Small intestine (tissue), 7 donors: Measurements from ENCODE around the gene CIAO3. TPM values are rescaled to one million over a fixed set of nuclear protein-coding genes. Genes with fewer than 3 reads are reported as not detected.

ENCODE experiments used
- DNase-seq, 2 donors: peaks; one replicate each; pipeline versions ENCODE4 v3.0.0 to v3.0.0-alpha.2; 2013
- FAIRE-seq: peaks from 2 replicates; lab custom pipeline; 2012; peaks lifted over from hg19 to GRCh38; lab: Jason Lieb, UNC
- H3K27ac ChIP-seq, 3 donors: one replicate each; pipeline ENCODE4 v1.5.1; 2013; ENCODE audit warnings: low read length in 2 of 3, mild to moderate bottlenecking in 2 of 3, control low read depth in 1 of 3, inconsistent platforms in 1 of 3, low read depth in 1 of 3, moderate library complexity in 1 of 3
- H3K27me3 ChIP-seq, 3 donors: one replicate each; pipeline ENCODE4 v1.6.1; 2013; ENCODE audit warnings: low read length in 3 of 3, inconsistent platforms in 1 of 3; ENCODE audit not compliant: control insufficient read depth in 3 of 3, insufficient read depth in 3 of 3
- H3K36me3 ChIP-seq, 3 donors: one replicate each; pipeline ENCODE4 v1.6.1; 2013; ENCODE audit warnings: low read length in 3 of 3, inconsistent platforms in 1 of 3, low read depth in 1 of 3, mild to moderate bottlenecking in 1 of 3, moderate library complexity in 1 of 3; ENCODE audit not compliant: control insufficient read depth in 3 of 3, insufficient read depth in 2 of 3
- H3K4me1 ChIP-seq, 3 donors: one replicate each; pipeline ENCODE4 v1.6.1; 2013; ENCODE audit warnings: low read length in 2 of 3, inconsistent platforms in 1 of 3, low read depth in 1 of 3, mild to moderate bottlenecking in 1 of 3, moderate library complexity in 1 of 3; ENCODE audit not compliant: control insufficient read depth in 3 of 3, insufficient read depth in 2 of 3
- H3K4me3 ChIP-seq, 3 donors: one replicate each; pipeline ENCODE4 v1.5.1; 2013; ENCODE audit warnings: low read length in 3 of 3, control low read depth in 1 of 3, inconsistent platforms in 1 of 3, low read depth in 1 of 3, mild to moderate bottlenecking in 1 of 3, moderate library complexity in 1 of 3
- H3K9me3 ChIP-seq, 2 donors: one replicate each; pipeline ENCODE4 v1.6.1; 2013; ENCODE audit warnings: low read depth in 1 of 2, low read length in 1 of 2; ENCODE audit not compliant: control insufficient read depth in 2 of 2, insufficient read depth in 1 of 2
- WGBS, 3 donors: extraction: QIAGEN DNeasy Blood & Tissue Kit; methylation state at CpG; one replicate each; pipeline ENCODE4 v1.1.7; 2013; 5-methylcytosine and 5-hydroxymethylcytosine counted together
- polyA plus RNA-seq, 4 donors: library from polyadenylated mRNA; stranded (reverse) in 3 of 4; unstranded in 1 of 4; fragments of 200-250 nt in 3 of 4; fragments of 120-200 nt in 1 of 4; gene quantifications; one replicate each; pipeline versions ENCODE4 v1.2.1 to v1.2.3, GENCODE V29; 2013
- donor health status: healthy with polysubstance abuse.
- donor health status: control.
- donor health status: control.
- donor health status: Bipolar disorder and iron deficiency.
- donor health status: healthy.

The CIAO3 gene
- polyA plus RNA-seq, 4 donors: 32.5 to 68.0 (median 44.7) TPM

DNA sequence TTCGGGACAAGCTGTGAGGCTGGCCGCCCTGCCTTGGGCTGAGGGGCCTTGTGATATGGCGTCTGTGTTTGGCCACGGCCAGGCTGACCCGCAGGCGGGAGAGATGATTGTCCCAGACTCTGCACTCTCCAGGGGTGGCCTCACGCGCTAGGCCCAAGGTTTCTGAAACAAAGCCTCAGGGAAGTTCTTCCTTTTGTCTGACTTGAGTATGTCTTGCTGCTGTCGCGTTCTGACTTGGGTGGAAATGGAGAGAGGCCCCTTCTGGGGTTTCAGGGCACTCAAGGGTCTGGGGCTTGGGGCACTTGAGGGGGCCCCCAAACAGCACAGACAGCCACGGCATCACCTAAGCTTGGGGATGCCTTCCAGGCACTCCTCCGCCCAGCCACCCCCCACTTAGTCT lies 29.7 kb downstream of the CIAO3 start:
- DNase-seq (no peak), FAIRE-seq (no peak)
- Histone ChIP-seq H3K36me3 (no peaks in the 10 kb centered on the region), H3K4me1 (peaks cover 0 to 17% (median 3%) of the 10 kb centered on the region in 3 donors), H3K9me3 (no peaks in the 10 kb centered on the region), H3K27me3 (peaks cover 14 to 69% (median 38%) of the 10 kb centered on the region in 3 donors), H3K4me3 (no peak overlapping the region), H3K27ac (peak overlapping the region in 1 of 3 donors; percentile 67)
- WGBS, 3 donors: 65 to 75% (median 70%) methylated on average over 12 of the region's 12 CpGs

DNA sequence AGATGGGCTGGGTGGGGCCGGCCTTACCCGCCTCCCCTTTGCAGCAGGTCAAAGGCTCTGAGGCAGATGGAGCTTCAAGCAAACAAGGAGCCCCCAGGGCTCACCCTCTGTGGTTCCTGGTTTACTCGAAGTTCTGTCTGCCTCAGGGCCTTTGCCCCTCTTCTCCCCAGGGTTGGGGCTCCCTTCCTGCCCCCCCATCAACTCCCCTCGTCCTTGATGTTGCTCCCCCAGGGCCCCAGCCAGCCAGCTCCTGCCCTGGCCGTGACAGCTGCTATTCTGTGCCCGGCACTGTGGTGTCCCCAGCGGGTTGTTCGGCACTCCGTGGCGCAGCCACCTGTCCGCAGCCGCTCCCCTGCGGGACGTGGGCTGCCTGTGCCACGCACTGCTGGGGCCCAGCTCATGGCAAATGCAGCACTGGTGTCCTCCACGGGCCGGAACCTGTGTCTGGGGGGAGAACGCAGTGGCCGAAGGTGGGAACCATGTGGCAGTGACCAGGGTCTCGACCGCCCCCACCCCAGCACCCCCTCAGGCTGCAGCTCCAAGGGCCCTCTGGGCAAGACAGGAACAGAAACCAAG lies 30.2 kb downstream of the CIAO3 start:
- H3K9me3 ChIP-seq: no peaks in the 10 kb centered on the region
- WGBS, 3 donors: 55 to 66% (median 58%) methylated on average over 21 of the region's 21 CpGs
- no peak overlapping the region for H3K4me3 ChIP-seq
- DNase-seq: no peak
- peak overlapping the region in 1 of 3 donors; percentile 67 for H3K27ac ChIP-seq
- no peak for FAIRE-seq
- H3K4me1 ChIP-seq: peaks cover 0 to 14% (median 3%) of the 10 kb centered on the region in 3 donors
- peaks cover 14 to 67% (median 38%) of the 10 kb centered on the region in 3 donors for H3K27me3 ChIP-seq
- H3K36me3 ChIP-seq: no peaks in the 10 kb centered on the region

DNA sequence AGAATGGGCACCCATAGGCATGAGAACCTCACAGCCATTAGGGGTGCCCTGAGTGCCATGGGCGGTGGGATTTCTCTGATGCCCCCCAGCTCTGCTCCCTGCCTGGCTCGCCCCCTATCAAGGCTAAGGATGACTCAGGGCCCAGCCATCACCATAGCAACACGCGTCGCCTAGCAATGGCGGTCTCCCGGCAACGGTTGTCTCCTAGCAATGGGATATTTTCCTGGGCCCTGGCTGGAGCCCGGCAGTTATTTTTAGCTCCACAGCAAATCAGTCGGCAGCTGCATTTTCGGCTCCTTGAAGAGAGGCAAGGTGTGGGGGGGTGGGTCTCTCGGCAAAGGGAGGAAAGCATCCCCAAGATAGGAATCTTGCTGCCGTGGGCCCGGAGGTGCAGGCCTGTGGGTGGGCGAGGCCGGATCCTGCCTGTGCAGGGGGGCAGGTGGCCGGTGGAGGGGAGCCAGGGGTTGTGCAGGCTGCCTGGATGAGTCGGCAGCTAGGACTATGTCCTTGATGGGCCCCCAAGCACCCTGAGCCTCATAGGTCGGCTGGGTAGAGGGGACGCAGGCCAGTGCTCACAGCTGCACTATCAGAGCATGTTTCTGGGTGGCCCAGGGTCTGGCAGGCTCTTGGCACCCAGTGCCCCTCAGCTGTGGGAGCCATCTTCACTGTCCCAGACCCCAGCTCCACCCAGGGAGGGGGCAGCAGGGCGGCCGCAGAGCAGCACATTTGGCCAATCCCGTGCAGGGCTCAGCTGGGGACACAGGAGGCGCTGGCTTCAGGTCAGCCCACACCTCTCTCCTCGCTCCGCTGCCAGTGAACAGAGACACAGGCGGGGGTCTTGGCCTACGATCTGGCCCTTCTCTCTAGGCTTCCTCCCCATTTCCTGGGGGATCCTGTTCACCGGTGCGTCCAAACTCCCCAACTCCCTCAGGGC lies 31.0 kb downstream of the CIAO3 start:
- Histone ChIP-seq H3K4me3 (no peak overlapping the region), H3K36me3 (no peaks in the 10 kb centered on the region), H3K9me3 (no peaks in the 10 kb centered on the region), H3K27ac (peak overlapping the region in 1 of 3 donors; percentile 67), H3K4me1 (peaks cover 0 to 14% (median 3%) of the 10 kb centered on the region in 3 donors), H3K27me3 (peaks cover 14 to 69% (median 38%) of the 10 kb centered on the region in 3 donors)
- DNase-seq (peak in 1 of 2 donors; percentile 52), FAIRE-seq (no peak)
- WGBS, 3 donors: 16 to 23% (median 18%) methylated on average over 29 to 30 of the region's 30 CpGs

DNA sequence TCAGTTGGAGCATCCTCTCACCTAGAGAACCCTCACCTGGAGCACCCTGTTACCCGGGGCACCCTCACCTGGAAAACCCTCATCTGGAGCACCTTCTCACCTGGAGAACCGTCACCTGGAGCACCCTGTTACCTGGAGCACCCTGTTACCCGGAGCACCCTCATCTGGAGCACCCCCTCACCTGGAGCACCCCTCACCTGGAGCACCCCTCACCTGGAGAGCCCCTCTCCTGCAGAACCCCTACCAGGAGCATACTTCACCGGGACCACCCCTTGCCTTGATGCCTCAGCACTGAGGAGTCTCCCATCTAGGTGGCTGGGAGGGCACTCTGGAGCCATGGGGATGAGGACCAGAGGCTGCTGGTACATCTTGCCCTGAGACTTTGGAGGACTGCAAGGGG lies 31.8 kb downstream of the CIAO3 start:
- 66 to 72% (median 71%) methylated on average over 4 of the region's 4 CpGs for WGBS, 3 donors
- Histone ChIP-seq H3K4me3 (no peak overlapping the region), H3K4me1 (peaks cover 0 to 9% (median 0%) of the 10 kb centered on the region in 3 donors), H3K9me3 (no peaks in the 10 kb centered on the region), H3K27me3 (peaks cover 16 to 70% (median 45%) of the 10 kb centered on the region in 3 donors), H3K27ac (no peak overlapping the region), H3K36me3 (no peaks in the 10 kb centered on the region)
- no peak for FAIRE-seq
- DNase-seq: no peak

DNA sequence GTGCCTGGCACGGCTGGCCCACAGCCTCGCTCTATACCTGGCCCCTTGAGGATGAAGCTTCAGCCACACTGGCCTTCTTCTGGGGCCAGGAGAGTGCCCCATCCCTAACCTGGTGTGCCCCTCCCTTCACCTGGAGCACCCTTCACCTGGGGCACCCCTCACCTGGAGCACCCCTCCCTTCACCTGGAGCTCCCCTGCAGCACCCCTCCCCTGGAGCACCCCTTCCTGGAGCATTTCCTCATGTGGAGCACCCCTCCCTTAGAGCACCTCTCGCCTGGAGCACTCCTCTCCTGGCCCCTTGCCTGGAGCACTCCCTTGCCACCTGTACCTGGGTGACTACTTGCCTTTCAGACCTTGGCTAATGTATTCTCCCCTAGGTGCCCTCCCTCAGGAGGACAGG lies 32.8 kb downstream of the CIAO3 start:
- peaks cover 0 to 9% (median 0%) of the 10 kb centered on the region in 3 donors for H3K4me1 ChIP-seq
- no peak for DNase-seq
- H3K4me3 ChIP-seq: no peak overlapping the region
- H3K9me3 ChIP-seq: no peaks in the 10 kb centered on the region
- 31 to 55% (median 40%) methylated on average over 3 of the region's 3 CpGs for WGBS, 3 donors
- H3K27me3 ChIP-seq: peaks cover 22 to 74% (median 50%) of the 10 kb centered on the region in 3 donors
- FAIRE-seq: no peak
- H3K36me3 ChIP-seq: no peaks in the 10 kb centered on the region
- no peak overlapping the region for H3K27ac ChIP-seq

DNA sequence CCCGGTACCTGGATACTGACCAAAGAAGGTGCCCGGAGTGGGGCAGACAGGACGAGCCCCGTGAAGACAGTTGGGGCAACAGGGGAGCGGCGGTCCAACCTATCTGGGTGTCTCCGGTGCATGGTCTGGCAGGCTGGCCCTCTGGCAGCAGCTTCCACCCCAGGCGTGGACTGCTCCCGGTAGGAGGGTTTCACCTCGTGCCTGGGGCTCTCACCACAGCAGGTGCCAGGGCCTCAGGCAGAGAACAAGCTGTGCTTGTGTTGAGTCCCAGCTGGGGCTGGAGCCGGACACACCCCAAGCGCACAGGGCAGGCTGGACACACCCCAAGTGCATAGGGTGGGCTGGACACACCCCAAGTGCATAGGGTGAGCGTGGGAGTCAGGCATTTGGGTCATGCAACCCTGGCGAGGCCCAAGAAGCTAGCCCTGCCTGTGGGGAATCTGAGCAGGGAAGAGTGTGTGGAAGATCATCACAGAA lies 33.7 kb downstream of the CIAO3 start:
- FAIRE-seq (no peak), DNase-seq (no peak)
- no peak overlapping the region for H3K27ac ChIP-seq
- H3K27me3 ChIP-seq: peaks cover 27 to 83% (median 58%) of the 10 kb centered on the region in 3 donors
- 17 to 38% (median 30%) methylated on average over 14 of the region's 14 CpGs for WGBS, 3 donors
- no peaks in the 10 kb centered on the region for H3K9me3 ChIP-seq
- no peak overlapping the region for H3K4me3 ChIP-seq
- no peaks in the 10 kb centered on the region for H3K36me3 ChIP-seq
- H3K4me1 ChIP-seq: peaks cover 0 to 9% (median 0%) of the 10 kb centered on the region in 3 donors

DNA sequence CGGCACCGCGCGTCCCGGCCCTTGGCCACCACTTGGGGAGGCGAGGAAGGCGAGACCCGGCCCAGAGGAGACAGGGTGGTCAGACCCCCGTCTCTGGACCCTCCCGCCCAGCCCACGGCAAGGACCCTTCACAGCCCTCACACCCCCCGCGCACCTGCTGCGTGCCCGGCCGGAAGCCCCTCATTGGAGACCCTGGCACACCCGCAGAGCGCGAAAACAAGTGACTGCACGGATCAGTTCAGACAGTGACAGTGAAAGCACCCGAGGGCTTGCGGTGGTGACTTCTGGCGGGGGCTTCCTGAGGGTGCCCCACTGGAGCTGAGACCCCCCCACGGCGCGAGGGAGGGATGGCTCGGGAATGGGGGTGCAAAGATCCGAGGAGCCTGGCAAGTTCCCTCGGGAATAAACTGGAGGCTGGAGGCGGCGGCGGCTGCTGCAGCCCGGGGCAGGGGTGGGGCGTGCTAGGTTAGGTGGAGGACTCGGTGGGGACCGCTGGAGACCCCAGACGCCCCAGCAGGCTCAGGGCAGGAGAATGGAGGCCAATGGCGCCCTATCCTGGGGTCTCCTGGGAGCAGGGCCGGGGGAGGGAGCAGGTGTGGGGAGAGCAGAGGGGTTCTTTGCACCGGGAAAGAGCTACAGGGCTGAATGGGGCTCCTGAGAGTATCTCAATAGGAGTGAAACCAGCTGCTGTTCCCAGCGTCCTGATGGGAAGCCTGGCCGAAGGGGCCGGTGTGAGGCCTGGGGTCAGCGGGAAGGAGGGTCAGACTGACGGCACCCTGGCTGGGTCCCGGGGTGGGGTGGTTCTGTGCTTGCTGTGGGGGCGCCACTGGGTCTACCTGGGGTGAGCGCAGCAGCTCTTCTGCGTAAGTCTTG lies 34.4 kb downstream of the CIAO3 start:
- H3K4me3 ChIP-seq: peak overlapping the region in 1 of 3 donors; percentile 32
- DNase-seq: no peak
- H3K4me1 ChIP-seq: peaks cover 0 to 7% (median 0%) of the 10 kb centered on the region in 3 donors
- H3K27me3 ChIP-seq: peaks cover 31 to 88% (median 61%) of the 10 kb centered on the region in 3 donors
- FAIRE-seq: no peak
- WGBS, 3 donors: 5 to 6% (median 5%) methylated on average over 37 to 49 of the region's 49 CpGs
- no peaks in the 10 kb centered on the region for H3K9me3 ChIP-seq
- peak overlapping the region in 1 of 3 donors; percentile 22 for H3K27ac ChIP-seq
- H3K36me3 ChIP-seq: no peaks in the 10 kb centered on the region
